Neural cell (in vitro differentiated cells): ENCODE measurements around the gene NOSIP. TPM values are rescaled to one million over a fixed set of nuclear protein-coding genes. Genes with fewer than 3 reads are reported as not detected.

Source experiments
- H2AFZ ChIP-seq: fragments of 200-600, 300-800 bp; sonication (generic), shearing (Covaris generic); 2 replicates; pipeline ENCODE4 v1.6.0; 2014; ENCODE audit warnings: low read depth, mild to moderate bottlenecking, antibody characterized with exemption, low read length, moderate library complexity
- H3F3A ChIP-seq: fragments of 200-600 bp; shearing (Covaris generic); 2 replicates; pipeline ENCODE4 v1.6.1; 2016; ENCODE audit warnings: mild to moderate bottlenecking, moderate library complexity, mixed read lengths, antibody characterized with exemption, low read length; ENCODE audit not compliant: insufficient read depth, poor library complexity, severe bottlenecking
- H3K27ac ChIP-seq: fragments of 200-600, 300-800 bp; sonication (generic), shearing (Covaris generic); 2 replicates; pipeline ENCODE4 v1.5.1; 2014; ENCODE audit warnings: mild to moderate bottlenecking, low read length, moderate library complexity
- H3K27me3 ChIP-seq: fragments of 300-800, 200-600 bp; sonication (generic), shearing (Covaris generic); 2 replicates; pipeline ENCODE4 v1.6.0; 2014; ENCODE audit warnings: mild to moderate bottlenecking, low read depth, low read length, moderate library complexity; ENCODE audit not compliant: insufficient read depth
- H3K36me3 ChIP-seq: fragments of 300-800, 200-600 bp; sonication (generic), shearing (Covaris generic); 2 replicates; pipeline ENCODE4 v1.5.1; 2014; ENCODE audit warnings: mild to moderate bottlenecking, antibody characterized with exemption, low read length, moderate library complexity; ENCODE audit not compliant: insufficient read depth
- H3K4me2 ChIP-seq: fragments of 300-800, 200-600 bp; sonication (generic), shearing (Covaris generic); 2 replicates; pipeline ENCODE4 v1.6.0; 2014; ENCODE audit warnings: mild to moderate bottlenecking, low read length
- H3K4me3 ChIP-seq: fragments of 300-800, 200-600 bp; sonication (generic), shearing (Covaris generic); 2 replicates; pipeline ENCODE4 v1.5.1; 2014; ENCODE audit warnings: mild to moderate bottlenecking, low read length, moderate library complexity
- H3K79me2 ChIP-seq: fragments of 200-600 bp; shearing (Covaris generic); replicated peaks from 2 replicates; pipeline ENCODE4 v1.6.0; 2014; ENCODE audit warnings: mild to moderate bottlenecking, low read length, moderate library complexity; ENCODE audit not compliant: insufficient read depth
- H3K9ac ChIP-seq: fragments of 300-800, 200-600 bp; sonication (generic), shearing (Covaris generic); 2 replicates; pipeline ENCODE4 v1.6.1; 2016; ENCODE audit warnings: mild to moderate bottlenecking, low read length, mixed read lengths
- H3K9me2 ChIP-seq: fragments of 200-600 bp; shearing (Covaris generic); 2 replicates; pipeline ENCODE4 v1.6.1; 2016; ENCODE audit warnings: mild to moderate bottlenecking, low read length, mixed read lengths; ENCODE audit not compliant: insufficient read depth
- H3K9me3 ChIP-seq: fragments of 200-600, 300-800 bp; sonication (generic), shearing (Covaris generic); 2 replicates; pipeline ENCODE4 v1.6.1; 2016; ENCODE audit warnings: mild to moderate bottlenecking, mixed run types, low read length, moderate library complexity, mixed read lengths
- H4K20me1 ChIP-seq: fragments of 200-600 bp; shearing (Covaris generic); 2 replicates; pipeline ENCODE4 v1.6.1; 2016; ENCODE audit warnings: mild to moderate bottlenecking, mixed run types; ENCODE audit not compliant: insufficient read depth
- CTCF ChIP-seq: fragments of 450-650 bp; IDR thresholded peaks from 2 replicates; pipeline ENCODE4 v1.5.1; 2014; ENCODE audit warnings: antibody characterized with exemption, mild to moderate bottlenecking, moderate library complexity; ENCODE audit not compliant: poor library complexity, severe bottlenecking
- EP300 ChIP-seq: fragments of 450-650 bp; conservative IDR thresholded peaks from 2 replicates; pipeline ENCODE4 v1.6.1; 2014; ENCODE audit warnings: antibody characterized with exemption, mild to moderate bottlenecking, moderate library complexity; ENCODE audit not compliant: poor library complexity, severe bottlenecking
- MXI1 ChIP-seq: fragments of 450-650 bp; conservative IDR thresholded peaks from 2 replicates; pipeline ENCODE4 v1.6.1; 2014; ENCODE audit warnings: antibody characterized with exemption, mild to moderate bottlenecking; ENCODE audit not compliant: poor library complexity, severe bottlenecking
- POLR2AphosphoS5 ChIP-seq: IDR thresholded peaks from 2 replicates; pipeline ENCODE4 v1.6.1; 2012
- RAD21 ChIP-seq: fragments of 450-650 bp; conservative IDR thresholded peaks from 2 replicates; pipeline ENCODE4 v1.6.1; 2014; ENCODE audit warnings: antibody characterized with exemption, mild to moderate bottlenecking, moderate library complexity
- REST ChIP-seq: IDR thresholded peaks from 2 replicates; pipeline ENCODE4 v1.6.1; 2012; ENCODE audit warnings: borderline replicate concordance
- SMC3 ChIP-seq: fragments of 450-650 bp; conservative IDR thresholded peaks from 2 replicates; pipeline ENCODE4 v1.6.1; 2014; ENCODE audit warnings: antibody characterized with exemption, mild to moderate bottlenecking, moderate library complexity; ENCODE audit not compliant: poor library complexity
- TAF1 ChIP-seq: IDR thresholded peaks from 2 replicates; pipeline ENCODE4 v1.6.1; 2012; ENCODE audit warnings: low read depth
- polyA plus RNA-seq: library from polyadenylated mRNA; depleted of rRNA; stranded (reverse); fragments of >200 nt; gene quantifications from 2 replicates; pipeline ENCODE4 v1.2.3, GENCODE V29; 2014

The NOSIP gene
- polyA plus RNA-seq, 1 donor from 2014 or later, result 129 TPM

DNA sequence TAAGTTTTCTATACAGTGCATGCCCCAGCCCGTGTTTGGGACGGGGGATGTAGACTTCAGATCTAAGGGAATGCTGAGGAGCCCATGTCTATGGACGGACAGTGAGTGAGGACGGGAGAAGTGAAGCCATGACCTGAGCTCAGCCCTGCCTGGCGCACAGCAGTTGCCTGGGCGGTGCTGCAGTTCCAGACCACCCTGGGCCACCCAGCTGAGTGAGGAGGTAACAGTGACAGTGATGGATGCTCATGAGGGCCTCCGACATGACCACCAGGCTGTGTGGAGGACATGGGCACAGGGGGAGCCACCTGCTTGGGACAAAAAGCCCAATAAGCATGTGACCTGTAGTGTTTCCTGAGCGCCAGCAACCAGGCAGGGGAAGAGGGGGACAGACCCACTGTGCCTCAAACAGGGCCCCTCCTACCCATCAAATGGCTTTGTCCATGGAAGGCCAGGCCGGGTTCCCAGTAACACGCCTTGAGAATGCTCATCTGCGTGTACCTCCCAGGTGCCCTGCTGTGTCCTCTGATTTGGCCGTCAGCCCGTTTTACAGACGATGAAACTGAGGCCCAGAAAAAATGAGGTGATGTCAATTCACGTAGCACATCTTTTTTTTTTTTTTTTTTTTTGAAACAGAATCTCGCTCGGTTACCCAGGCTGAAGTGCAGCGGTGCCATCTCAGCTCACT lies 22.6 kb downstream of the NOSIP start:
- Histone ChIP-seq H3K79me2 (no peaks in the 10 kb centered on the region), H3K4me2 (no peak overlapping the region), H3K36me3 (no peaks in the 10 kb centered on the region), H3K9me2 (no peaks in the 10 kb centered on the region), H3K27me3 (no peaks in the 10 kb centered on the region), H4K20me1 (no peaks in the 10 kb centered on the region), H3K9ac (no peak overlapping the region), H3K9me3 (no peaks in the 10 kb centered on the region), H3F3A (no peaks in the 10 kb centered on the region), H3K4me3 (no peak overlapping the region), H2AFZ (no peak overlapping the region), H3K27ac (no peak overlapping the region)
- TF ChIP-seq TAF1 (no peak), RAD21 (no peak), MXI1 (no peak), EP300 (no peak), POLR2AphosphoS5 (no peak), CTCF (no peak), REST (no peak)

DNA sequence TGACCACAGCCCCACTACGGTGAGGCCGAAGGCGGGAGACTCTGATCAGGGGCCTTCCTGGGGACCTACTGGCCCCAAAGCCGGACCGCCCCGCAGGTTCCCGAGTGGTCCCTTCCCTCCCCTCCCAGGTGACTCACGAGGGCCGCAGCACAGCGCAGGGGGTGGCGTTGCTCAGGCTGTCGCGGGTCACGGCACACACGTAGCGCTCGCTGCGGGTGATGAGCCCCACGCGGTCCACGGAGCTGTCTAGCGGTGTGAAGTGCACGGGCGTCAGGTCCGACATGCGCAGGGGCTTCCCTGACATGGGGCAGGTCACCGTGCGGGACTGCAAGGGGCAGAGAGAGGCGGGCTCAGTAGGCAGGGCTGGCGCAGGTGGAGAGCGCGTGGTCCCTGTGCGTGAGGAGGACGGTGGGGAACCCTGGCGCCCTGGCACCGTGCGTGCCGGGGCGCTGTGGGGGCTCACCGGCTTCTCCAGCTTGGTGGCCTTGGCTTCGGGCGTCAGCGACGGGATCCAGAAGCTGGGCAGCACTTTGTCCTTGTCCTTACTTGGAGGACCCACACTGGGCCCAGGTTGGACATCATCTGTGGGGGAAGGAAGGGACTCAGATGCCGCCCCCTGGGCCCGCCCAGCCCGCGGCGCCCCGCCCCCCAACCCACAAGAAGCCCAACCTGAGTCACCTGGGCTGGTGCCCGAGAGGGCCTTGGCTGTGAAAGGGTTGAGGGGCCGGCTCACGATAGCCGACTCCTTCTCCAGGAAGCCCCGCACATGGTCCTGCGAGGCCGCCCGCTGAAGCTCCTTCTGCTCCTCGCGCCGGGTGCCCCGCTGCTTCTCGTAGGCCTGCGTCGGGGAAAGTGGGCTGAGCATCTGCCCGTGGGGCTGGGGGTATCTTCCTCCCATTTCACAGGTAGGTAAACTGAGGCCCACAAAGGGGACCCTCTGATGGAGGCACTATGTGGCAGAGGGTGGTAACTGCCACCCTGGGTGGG lies 23.7 kb downstream of the NOSIP start:
- Histone ChIP-seq H3K36me3 (no peaks in the 10 kb centered on the region), H3F3A (no peaks in the 10 kb centered on the region), H3K79me2 (no peaks in the 10 kb centered on the region), H3K9me2 (no peaks in the 10 kb centered on the region), H3K4me3 (no peak overlapping the region), H3K9me3 (no peaks in the 10 kb centered on the region), H3K27me3 (no peaks in the 10 kb centered on the region), H3K4me2 (no peak overlapping the region), H3K27ac (no peak overlapping the region), H4K20me1 (no peaks in the 10 kb centered on the region), H3K9ac (no peak overlapping the region), H2AFZ (no peak overlapping the region)
- TF ChIP-seq SMC3 (no peak), RAD21 (no peak), TAF1 (no peak)
